Mesothelial cell of epicardium (in vitro differentiated cells): ENCODE data around the gene RAB40C. TPM values are rescaled to one million over a fixed set of nuclear protein-coding genes. Genes with fewer than 3 reads are reported as not detected.

Source experiments
- DNase-seq, 2 experiments: peaks; one replicate each; pipeline ENCODE4 v3.0.0; 2021; ENCODE audit warnings: low spot score in 2 of 2; ENCODE audit not compliant: unreplicated experiment in 2 of 2
- H3K27ac Mint-ChIP-seq: 2 replicates; pipeline ENCODE4 v1.8.0; 2021; ENCODE audit warnings: mixed read lengths
- H3K27me3 Mint-ChIP-seq: 2 replicates; pipeline ENCODE4 v1.8.0; 2021; ENCODE audit warnings: low read depth, mixed read lengths
- H3K36me3 Mint-ChIP-seq: 2 replicates; pipeline ENCODE4 v1.8.0; 2021; ENCODE audit warnings: mixed read lengths
- H3K4me1 Mint-ChIP-seq: 2 replicates; pipeline ENCODE4 v1.8.0; 2021; ENCODE audit warnings: mixed read lengths
- H3K4me3 Mint-ChIP-seq: 2 replicates; pipeline ENCODE4 v1.8.0; 2021; ENCODE audit warnings: mild to moderate bottlenecking, moderate library complexity, mixed read lengths
- H3K9me3 Mint-ChIP-seq: 2 replicates; pipeline ENCODE4 v1.8.0; 2021; ENCODE audit warnings: mixed read lengths
- CTCF ChIP-seq: fragments of 200-600 bp; sonication (generic); IDR thresholded peaks from one replicate; pipeline ENCODE4 v1.5.0; 2021; ENCODE audit warnings: antibody characterized with exemption; ENCODE audit not compliant: unreplicated experiment
- total RNA-seq: library from RNA; stranded (reverse); gene quantifications from 3 replicates; pipeline ENCODE4 v1.2.1, GENCODE V29; 2021

Gene RAB40C
- total RNA-seq, 1 donor from 2014 or later: 25.5 TPM

- H3K27ac Mint-ChIP-seq: no peak overlapping the region
Observed at GRCh38 chr16:600781-601180, 10.9 kb downstream of the RAB40C start.

GRCh38 chr16:603933-604332 is 14.1 kb downstream of the RAB40C start:
- peaks cover 18% of the 10 kb centered on the region for H3K36me3 Mint-ChIP-seq
- DNase-seq: no peak
- H3K4me1 Mint-ChIP-seq: no peaks in the 10 kb centered on the region
- no peaks in the 10 kb centered on the region for H3K27me3 Mint-ChIP-seq
- H3K4me3 Mint-ChIP-seq: no peak overlapping the region
- H3K27ac Mint-ChIP-seq: no peak overlapping the region
- TF ChIP-seq CTCF: no peak
- H3K9me3 Mint-ChIP-seq: peaks cover 4% of the 10 kb centered on the region

More at GRCh38 chr16:600781-601180, 10.9 kb downstream of the RAB40C start:
- peaks cover 4% of the 10 kb centered on the region for H3K9me3 Mint-ChIP-seq
- no peak for TF ChIP-seq CTCF
- H3K4me3 Mint-ChIP-seq: no peak overlapping the region
- H3K27me3 Mint-ChIP-seq: no peaks in the 10 kb centered on the region
- no peaks in the 10 kb centered on the region for H3K4me1 Mint-ChIP-seq
- DNase-seq: no peak
- peaks cover 28% of the 10 kb centered on the region for H3K36me3 Mint-ChIP-seq

GRCh38 chr16:606656-607307 is 16.9 kb downstream of the RAB40C start:
- peaks cover 15% of the 10 kb centered on the region for H3K36me3 Mint-ChIP-seq
- TF ChIP-seq CTCF: no peak
- peaks cover 2% of the 10 kb centered on the region for H3K4me1 Mint-ChIP-seq
- peaks cover 4% of the 10 kb centered on the region for H3K9me3 Mint-ChIP-seq
- DNase-seq: no peak
- no peak overlapping the region for H3K4me3 Mint-ChIP-seq
- no peak overlapping the region for H3K27ac Mint-ChIP-seq
- H3K27me3 Mint-ChIP-seq: no peaks in the 10 kb centered on the region

- TF ChIP-seq CTCF: no peak
- peaks cover 13% of the 10 kb centered on the region for H3K36me3 Mint-ChIP-seq
- peaks cover 4% of the 10 kb centered on the region for H3K9me3 Mint-ChIP-seq
- no peak overlapping the region for H3K4me3 Mint-ChIP-seq
- peaks cover 2% of the 10 kb centered on the region for H3K4me1 Mint-ChIP-seq
- DNase-seq: no peak
- no peak overlapping the region for H3K27ac Mint-ChIP-seq
- no peaks in the 10 kb centered on the region for H3K27me3 Mint-ChIP-seq
Observed at GRCh38 chr16:608019-608418, 18.2 kb downstream of the RAB40C start.

- DNase-seq: no peak
- peaks cover 13% of the 10 kb centered on the region for H3K36me3 Mint-ChIP-seq
- H3K4me1 Mint-ChIP-seq: peaks cover 2% of the 10 kb centered on the region
- peaks cover 3% of the 10 kb centered on the region for H3K9me3 Mint-ChIP-seq
- H3K27me3 Mint-ChIP-seq: no peaks in the 10 kb centered on the region
- no peak overlapping the region for H3K27ac Mint-ChIP-seq
- TF ChIP-seq CTCF: no peak
- H3K4me3 Mint-ChIP-seq: no peak overlapping the region
Observed at GRCh38 chr16:609316-609715, 19.4 kb downstream of the RAB40C start.
